GM18907 (cell line): ENCODE data around the gene HDAC4.
A peak's percentile ranks its signal among the peaks of the same experiment; 100 is the strongest.

Experiments
- ATAC-seq: cut with Tn5 transposase; IDR thresholded peaks from one replicate; pipeline ENCODE4 v1.9.1; 2021; ENCODE audit warnings: mild to moderate bottlenecking, moderate library complexity; ENCODE audit not compliant: unreplicated experiment

HDAC4 gene

GRCh38 chr2:239429473-239430350 lies 28.9 kb upstream of the HDAC4 start:
- no peak for ATAC-seq

- no peak for ATAC-seq
Measured at GRCh38 chr2:239425631-239426030, 24.8 kb upstream of the HDAC4 start.

GRCh38 chr2:239424337-239425045 lies 23.7 kb upstream of the HDAC4 start:
- ATAC-seq: no peak

GRCh38 chr2:239423551-239423950 lies 22.7 kb upstream of the HDAC4 start:
- no peak for ATAC-seq

- ATAC-seq: no peak
Measured at GRCh38 chr2:239421851-239422250, 21.0 kb upstream of the HDAC4 start.

- no peak for ATAC-seq
Measured at GRCh38 chr2:239420082-239420481, 19.3 kb upstream of the HDAC4 start.

- ATAC-seq: no peak
Measured at GRCh38 chr2:239418918-239419317, 18.1 kb upstream of the HDAC4 start.

GRCh38 chr2:239412905-239413603 lies 12.2 kb upstream of the HDAC4 start:
- no peak for ATAC-seq

GRCh38 chr2:239411549-239412319 lies 10.9 kb upstream of the HDAC4 start:
- no peak for ATAC-seq

GRCh38 chr2:239411117-239411516 lies 10.3 kb upstream of the HDAC4 start:
- no peak for ATAC-seq

GRCh38 chr2:239409976-239410375 lies 9.2 kb upstream of the HDAC4 start:
- ATAC-seq: no peak

- no peak for ATAC-seq
Measured at GRCh38 chr2:239407112-239407511, 6.3 kb upstream of the HDAC4 start.

GRCh38 chr2:239406316-239406995 lies 5.6 kb upstream of the HDAC4 start:
- no peak for ATAC-seq

GRCh38 chr2:239405071-239405470 lies 4.3 kb upstream of the HDAC4 start:
- ATAC-seq: no peak

- ATAC-seq: no peak
Measured at GRCh38 chr2:239402666-239403065, 1.8 kb upstream of the HDAC4 start.

GRCh38 chr2:239401881-239402233 lies 1.0 kb upstream of the HDAC4 start:
- ATAC-seq: peak; percentile 20

- ATAC-seq: peak; percentile 89
Measured at GRCh38 chr2:239401067-239401880, 454 bp upstream of the HDAC4 start.

- no peak for ATAC-seq
Measured at GRCh38 chr2:239399921-239400595, 762 bp downstream of the HDAC4 start.

GRCh38 chr2:239399433-239399920 lies 1.3 kb downstream of the HDAC4 start:
- no peak for ATAC-seq
